Endothelial cell of umbilical vein (primary cell): Measurements from ENCODE around the gene LRP6. TPM values are rescaled to one million over a fixed set of nuclear protein-coding genes. Genes with fewer than 3 reads are reported as not detected.
A peak's percentile ranks its signal among the peaks of the same experiment; 100 is the strongest.
"Not testable (repeated sequence)": the region's sequence is repeated elsewhere in the genome, so short reads cannot be mapped to it uniquely, and the experiment has no call there.

Experiments
- BruUV-seq: library from RNA; stranded (reverse); fragments of 400-500 nt; replicated peaks from 2 replicates; lab custom pipeline; 2021; lab: Mats Ljungman, UMichigan
- CTCF ChIA-PET: fragments of 300-600, 350-600 bp; sonication (Branson Sonifier 250); formaldehyde crosslinking; loops from one replicate; lab custom pipeline; 2021; ENCODE audit warnings: antibody characterized with exemption, inconsistent platforms; lab: Charles Lee
- POLR2A ChIA-PET: fragments of 300-600, 350-600 bp; sonication (Branson Sonifier 250); formaldehyde crosslinking; loops from one replicate; lab custom pipeline; 2021; ENCODE audit warnings: antibody characterized with exemption, inconsistent platforms; lab: Charles Lee
- DNase-seq: peaks from one replicate; pipeline ENCODE4 v3.0.0-alpha.2; 2011; ENCODE audit warnings: low read depth, low spot score
- FAIRE-seq: peaks from 2 replicates; lab custom pipeline; 2011; peaks lifted over from hg19 to GRCh38; lab: Jason Lieb, UNC
- H2AFZ ChIP-seq: 2 replicates; pipeline ENCODE4 v1.6.0; 2012; ENCODE audit warnings: low read depth, low read length, control low read depth, inconsistent platforms
- H3K27ac ChIP-seq: 2 replicates; pipeline ENCODE4 v1.5.1; 2011; ENCODE audit warnings: low read depth, mild to moderate bottlenecking, control low read depth, low read length, moderate library complexity; ENCODE audit not compliant: insufficient read depth
- H3K27me3 ChIP-seq, 2 experiments: 2 replicates each; pipeline versions ENCODE4 v1.6.0 to v1.6.1; 2011; ENCODE audit warnings: low read length in 2 of 2, mixed read lengths in 1 of 2; ENCODE audit not compliant: control insufficient read depth in 2 of 2, insufficient read depth in 2 of 2
- H3K36me3 ChIP-seq, 2 experiments: 2 replicates in 1 of 2; 3 replicates in 1 of 2; pipeline ENCODE4 v1.5.1; 2011; ENCODE audit warnings: low read length in 2 of 2, mild to moderate bottlenecking in 1 of 2, moderate library complexity in 1 of 2; ENCODE audit not compliant: control insufficient read depth in 2 of 2, insufficient read depth in 2 of 2; ENCODE audit errors: extremely low read depth in 1 of 2
- H3K4me1 ChIP-seq: 3 replicates; pipeline ENCODE4 v1.5.1; 2011; ENCODE audit warnings: mild to moderate bottlenecking, low read length; ENCODE audit not compliant: control insufficient read depth, insufficient read depth; ENCODE audit errors: extremely low read depth
- H3K4me2 ChIP-seq: 2 replicates; pipeline ENCODE4 v1.6.1; 2011; ENCODE audit warnings: low read length, control low read depth, mixed read lengths; ENCODE audit not compliant: insufficient read depth
- H3K4me3 ChIP-seq, 3 experiments: fragments of 200-600 bp in 1 of 3; sonication (generic), shearing (Covaris generic) in 1 of 3; replicated peaks in 1 of 3; 2 replicates each; pipeline ENCODE4 v1.5.1; 2011 to 2016; ENCODE audit warnings: control low read depth in 3 of 3, low read length in 3 of 3, mild to moderate bottlenecking in 2 of 3, inconsistent platforms in 1 of 3, low read depth in 1 of 3, moderate library complexity in 1 of 3; ENCODE audit not compliant: insufficient read depth in 1 of 3
- H3K79me2 ChIP-seq: 2 replicates; pipeline ENCODE4 v1.6.0; 2012; ENCODE audit warnings: low read length, inconsistent platforms; ENCODE audit not compliant: control insufficient read depth, insufficient read depth
- H3K9ac ChIP-seq: replicated peaks from 2 replicates; pipeline ENCODE3; 2011; ENCODE audit warnings: low read length, control low read depth; ENCODE audit not compliant: insufficient read depth; ENCODE audit errors: extremely low read depth
- H3K9me1 ChIP-seq: replicated peaks from 3 replicates; pipeline ENCODE4 v1.6.0; 2011; ENCODE audit warnings: mild to moderate bottlenecking, low read length; ENCODE audit not compliant: control insufficient read depth, insufficient read depth; ENCODE audit errors: extremely low read depth
- H3K9me3 ChIP-seq: replicated peaks from 2 replicates; pipeline ENCODE4 v1.5.1; 2012; ENCODE audit warnings: low read length, inconsistent platforms; ENCODE audit not compliant: control insufficient read depth, insufficient read depth
- H4K20me1 ChIP-seq: replicated peaks from 2 replicates; pipeline ENCODE3; 2011; ENCODE audit warnings: mild to moderate bottlenecking, low read length; ENCODE audit not compliant: control insufficient read depth, insufficient read depth; ENCODE audit errors: extremely low read depth
- FOS ChIP-seq: IDR thresholded peaks from 2 replicates; pipeline ENCODE4 v1.6.1; 2011; ENCODE audit warnings: mild to moderate bottlenecking, low read length, moderate library complexity, borderline replicate concordance; ENCODE audit not compliant: insufficient read depth
- JUN ChIP-seq: IDR thresholded peaks from 2 replicates; pipeline ENCODE4 v1.6.1; 2011; ENCODE audit warnings: borderline replicate concordance, low read depth; ENCODE audit not compliant: insufficient read length, insufficient read depth
- MYC ChIP-seq: IDR thresholded peaks from one replicate; pipeline ENCODE4 v1.6.1; 2011; ENCODE audit warnings: mild to moderate bottlenecking, low read depth, low read length
- POLR2AphosphoS5 ChIP-seq: IDR thresholded peaks from 2 replicates; pipeline ENCODE4 v1.6.1; 2012; ENCODE audit warnings: low read depth, mild to moderate bottlenecking, control low read depth, low read length, moderate library complexity; ENCODE audit not compliant: insufficient read depth
- dilution Hi-C: fragments of 300-500 bp; cut with MboI; formaldehyde crosslinking; loops from one replicate; pipeline ENCODE4 v1.15.0; 2019; ENCODE audit warnings: low sequenced_read_pairs; ENCODE audit not compliant: extremely low pct_ligation_motif_present
- intact Hi-C: fragments of 100-400 bp; cut with micrococcal nuclease; formaldehyde crosslinking; loops from one replicate; pipeline ENCODE4 v1.10.0; 2022
- polyA plus RNA-seq, 4 experiments: library from polyadenylated mRNA; depleted of rRNA in 3 of 4; stranded (reverse) in 3 of 4; unstranded in 1 of 4; fragments of >200 nt; gene quantifications; 2 replicates each; pipeline versions ENCODE4 v1.2.1 to v1.2.3, GENCODE V29; 2011 to 2012; ENCODE audit warnings: missing spikeins in 1 of 4
- total RNA-seq: library from RNA; stranded (reverse); gene quantifications from 2 replicates; pipeline ENCODE4 v1.2.3, GENCODE V29; 2021
- TF ChIP-seq, protein P1 (sequence below), 2 donors: IDR thresholded peaks; 1 replicate in 1 of 2; 2 replicates in 1 of 2; pipeline ENCODE4 v1.5.1; 2011; ENCODE audit warnings: low read length in 2 of 2, mild to moderate bottlenecking in 2 of 2, moderate library complexity in 2 of 2, control low read depth in 1 of 2, inconsistent platforms in 1 of 2, low read depth in 1 of 2; ENCODE audit not compliant: insufficient read depth in 1 of 2; ENCODE audit errors: extremely low read depth in 1 of 2

Gene LRP6
- total and polyA plus RNA-seq, 2 donors (not counting 3 experiments of a cell fraction or from before 2014, with no cell fraction given), result 28.5 to 41.7 TPM

DNA sequence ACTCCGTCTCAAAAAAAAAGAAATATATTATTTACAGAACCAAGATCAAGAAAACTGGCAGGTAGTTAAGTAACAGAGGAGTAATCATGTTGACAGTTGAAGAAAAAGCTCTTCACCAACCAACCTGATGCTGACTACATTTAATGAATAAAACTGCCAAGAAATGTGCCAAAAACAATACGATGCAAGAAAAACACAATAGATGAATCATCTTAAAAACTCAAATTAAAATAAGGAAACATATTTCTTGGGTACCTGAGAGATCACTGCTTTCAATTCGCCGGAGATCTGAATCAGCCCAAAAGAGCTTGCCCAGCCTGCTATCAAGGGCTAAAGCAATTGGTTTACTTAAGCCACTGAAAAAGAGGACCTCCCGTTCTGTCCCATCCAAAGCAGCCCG, 119.7 kb downstream of the LRP6 start:
- no peak overlapping the region for H3K4me3 ChIP-seq
- H3K36me3 ChIP-seq, result peaks cover 4 to 9% of the 10 kb centered on the region in 2 experiments
- ChIA-PET POLR2A (interaction anchor here (0.7 to 1.6 kb wide), 2 partner anchors 14 to 119 kb away, joined by 3 to 5 read pairs; partner anchors contain the start of gene LRP6), CTCF (interaction anchor here (0.6 to 2.2 kb wide), 10 partner anchors 10 to 590 kb away, joined by 3 to 10 read pairs (median 4); no protein-coding TSS in a partner anchor)
- peaks cover 10% of the 10 kb centered on the region for H3K4me1 ChIP-seq
- peak overlapping the region; percentile 82 for H3K4me2 ChIP-seq
- H2AFZ ChIP-seq, result no peak overlapping the region
- H3K9me1 ChIP-seq, result no peaks in the 10 kb centered on the region
- intact Hi-C loops (loop anchor here (10.0 kb wide), 1 partner anchor 118 kb away; the partner anchor contains the start of gene LRP6), dilution Hi-C loops (no loop called here)
- H3K27ac ChIP-seq, result peak overlapping the region; percentile 24
- BruUV-seq, result no TSS peak
- H3K9ac ChIP-seq, result no peak overlapping the region
- FAIRE-seq (peak; percentile 58), DNase-seq (peak; percentile 84)
- H3K9me3 ChIP-seq, result no peaks in the 10 kb centered on the region
- TF ChIP-seq MYC, result no peak
- TF ChIP-seq FOS, result peak; percentile 51
- TF ChIP-seq, protein P1, sequence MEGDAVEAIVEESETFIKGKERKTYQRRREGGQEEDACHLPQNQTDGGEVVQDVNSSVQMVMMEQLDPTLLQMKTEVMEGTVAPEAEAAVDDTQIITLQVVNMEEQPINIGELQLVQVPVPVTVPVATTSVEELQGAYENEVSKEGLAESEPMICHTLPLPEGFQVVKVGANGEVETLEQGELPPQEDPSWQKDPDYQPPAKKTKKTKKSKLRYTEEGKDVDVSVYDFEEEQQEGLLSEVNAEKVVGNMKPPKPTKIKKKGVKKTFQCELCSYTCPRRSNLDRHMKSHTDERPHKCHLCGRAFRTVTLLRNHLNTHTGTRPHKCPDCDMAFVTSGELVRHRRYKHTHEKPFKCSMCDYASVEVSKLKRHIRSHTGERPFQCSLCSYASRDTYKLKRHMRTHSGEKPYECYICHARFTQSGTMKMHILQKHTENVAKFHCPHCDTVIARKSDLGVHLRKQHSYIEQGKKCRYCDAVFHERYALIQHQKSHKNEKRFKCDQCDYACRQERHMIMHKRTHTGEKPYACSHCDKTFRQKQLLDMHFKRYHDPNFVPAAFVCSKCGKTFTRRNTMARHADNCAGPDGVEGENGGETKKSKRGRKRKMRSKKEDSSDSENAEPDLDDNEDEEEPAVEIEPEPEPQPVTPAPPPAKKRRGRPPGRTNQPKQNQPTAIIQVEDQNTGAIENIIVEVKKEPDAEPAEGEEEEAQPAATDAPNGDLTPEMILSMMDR (IDR thresholded peaks at IDR 0.05; ENCODE audit: extremely low read depth in 1 of 2, insufficient read depth in 1 of 2, low read depth in 1 of 2, low read length in 2 of 2), result no peak
- TF ChIP-seq POLR2AphosphoS5, result no peak
- TF ChIP-seq JUN, result peak; percentile 38
- no peaks in the 10 kb centered on the region for H3K79me2 ChIP-seq
- H4K20me1 ChIP-seq, result no peaks in the 10 kb centered on the region
- H3K27me3 ChIP-seq, result no peaks in the 10 kb centered on the region

DNA sequence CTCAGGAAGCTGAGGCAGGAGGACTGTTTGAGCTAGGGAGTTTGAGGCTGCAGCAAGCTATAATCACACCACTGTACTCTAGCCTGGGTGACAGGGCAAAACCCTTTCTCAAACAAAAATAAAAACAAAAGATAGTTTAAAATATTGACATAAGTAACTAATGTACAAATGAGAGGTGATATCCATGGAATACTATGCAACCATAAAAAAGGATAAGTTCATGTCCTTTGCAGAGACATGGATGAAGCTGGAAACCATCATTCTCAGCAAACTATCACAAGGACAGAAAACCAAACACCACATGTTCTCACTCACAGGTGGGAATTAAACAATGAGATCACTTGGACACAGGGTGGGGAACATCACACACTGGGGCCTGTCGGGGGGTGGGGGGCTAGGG, 122.3 kb downstream of the LRP6 start:
- H3K4me3 ChIP-seq, H3K36me3 ChIP-seq, H3K79me2 ChIP-seq, H3K27ac ChIP-seq, H3K9ac ChIP-seq, dilution Hi-C loops, H3K9me1 ChIP-seq, FAIRE-seq, H3K27me3 ChIP-seq, DNase-seq, H3K4me2 ChIP-seq, POLR2A ChIA-PET, H3K9me3 ChIP-seq, BruUV-seq, H4K20me1 ChIP-seq, H2AFZ ChIP-seq: not testable (repeated sequence)
- peaks cover 10% of the 10 kb centered on the region for H3K4me1 ChIP-seq
- intact Hi-C loops, result loop anchor here (10.0 kb wide), 1 partner anchor 120 kb away; the partner anchor contains the start of gene LRP6
- CTCF ChIA-PET, result interaction anchor here (1.2 kb wide), 1 partner anchor 24 kb away, joined by 3 read pairs; no protein-coding TSS in a partner anchor
